VCaP (cell line): ENCODE measurements around the gene POU3F3.

Source experiments
- H3K27ac ChIP-seq: fragments of 450-650 bp; 2 replicates; pipeline ENCODE4 v1.5.1; 2017
- CTCF ChIP-seq: fragments of 450-650 bp; conservative IDR thresholded peaks from 2 replicates; pipeline ENCODE4 v1.5.1; 2017; ENCODE audit warnings: mild to moderate bottlenecking, moderate library complexity

The POU3F3 gene

GRCh38 chr2:104858006-104858978 lies 4.4 kb downstream of the POU3F3 start:
- TF ChIP-seq CTCF: no peak
- H3K27ac ChIP-seq: no peak overlapping the region

- no peak overlapping the region for H3K27ac ChIP-seq
- no peak for TF ChIP-seq CTCF
Measured at GRCh38 chr2:104859291-104859765, 5.4 kb downstream of the POU3F3 start.

GRCh38 chr2:104859766-104860450 lies 6.0 kb downstream of the POU3F3 start:
- TF ChIP-seq CTCF: no peak
- no peak overlapping the region for H3K27ac ChIP-seq

- no peak for TF ChIP-seq CTCF
Measured at GRCh38 chr2:104860451-104860790, 6.5 kb downstream of the POU3F3 start.

GRCh38 chr2:104861351-104862057 lies 7.6 kb downstream of the POU3F3 start:
- TF ChIP-seq CTCF: no peak

More at GRCh38 chr2:104860451-104860790, 6.5 kb downstream of the POU3F3 start:
- no peak overlapping the region for H3K27ac ChIP-seq

GRCh38 chr2:104862058-104862941 lies 8.4 kb downstream of the POU3F3 start:
- no peak overlapping the region for H3K27ac ChIP-seq
- no peak for TF ChIP-seq CTCF

More at GRCh38 chr2:104861351-104862057, 7.6 kb downstream of the POU3F3 start:
- H3K27ac ChIP-seq: no peak overlapping the region
